IMR-90 (cell line): ENCODE results near the gene CD9. TPM values are rescaled to one million over a fixed set of nuclear protein-coding genes. Genes with fewer than 3 reads are reported as not detected.

ENCODE experiments used
- ATAC-seq: fragments of 200-7000 bp; cut with Tn5 transposase; 2 replicates; pipeline ENCODE4 v1.9.1; 2020; ENCODE audit warnings: low read depth, mild to moderate bottlenecking, moderate library complexity
- BruUV-seq: library from RNA; stranded (reverse); fragments of 400-500 nt; replicated peaks from 2 replicates; lab custom pipeline; 2021; lab: Mats Ljungman, UMichigan
- CTCF ChIA-PET: fragments of 300-600 bp; formaldehyde crosslinking; extraction: SDS; loops from one replicate; lab custom pipeline; 2021; ENCODE audit warnings: antibody characterized with exemption; lab: Yijun Ruan, JAX
- POLR2A ChIA-PET: fragments of 300-600 bp; sonication (Branson Sonifier 250); formaldehyde crosslinking; loops from one replicate; lab custom pipeline; 2022; ENCODE audit warnings: antibody characterized with exemption; ENCODE audit not compliant: unreplicated experiment; lab: Charles Lee
- DNase-seq: peaks from one replicate; pipeline ENCODE4 v3.0.0; 2013
- H2AFZ ChIP-seq: replicated peaks from 2 replicates; pipeline ENCODE3; 2013; ENCODE audit warnings: low read length, mild to moderate bottlenecking; ENCODE audit not compliant: poor library complexity
- H2AK5ac ChIP-seq: 2 replicates; pipeline ENCODE4 v1.6.1; 2013; ENCODE audit warnings: low read depth, low read length, inconsistent platforms
- H2AK9ac ChIP-seq: replicated peaks from 2 replicates; pipeline ENCODE3; 2013; ENCODE audit warnings: mild to moderate bottlenecking, low read depth, low read length, moderate library complexity; ENCODE audit not compliant: poor library complexity
- H2BK120ac ChIP-seq: 2 replicates; pipeline ENCODE4 v1.6.1; 2013; ENCODE audit warnings: low read depth, low read length, inconsistent platforms
- H2BK15ac ChIP-seq: 3 replicates; pipeline ENCODE4 v1.6.1; 2013; ENCODE audit warnings: low read depth, low read length, inconsistent platforms
- H2BK20ac ChIP-seq: 2 replicates; pipeline ENCODE4 v1.6.1; 2013; ENCODE audit warnings: low read depth, mild to moderate bottlenecking, inconsistent platforms, low read length, moderate library complexity
- H2BK5ac ChIP-seq: 2 replicates; pipeline ENCODE4 v1.6.1; 2013; ENCODE audit warnings: mild to moderate bottlenecking, low read depth, low read length, inconsistent platforms; ENCODE audit not compliant: poor library complexity, severe bottlenecking
- H3K14ac ChIP-seq: replicated peaks from 2 replicates; pipeline ENCODE4 v1.6.1; 2013; ENCODE audit warnings: low read depth, low read length, inconsistent platforms
- H3K18ac ChIP-seq: 2 replicates; pipeline ENCODE4 v1.6.1; 2013; ENCODE audit warnings: low read depth, low read length, control low read depth
- H3K23ac ChIP-seq: 2 replicates; pipeline ENCODE4 v1.6.1; 2013; ENCODE audit warnings: low read depth, low read length, inconsistent platforms
- H3K27ac ChIP-seq: 2 replicates; pipeline ENCODE4 v1.5.1; 2013; ENCODE audit warnings: mild to moderate bottlenecking, control low read depth, low read length; ENCODE audit not compliant: insufficient read depth
- H3K27me3 ChIP-seq: 2 replicates; pipeline ENCODE4 v1.6.1; 2013; ENCODE audit warnings: low read length; ENCODE audit not compliant: control insufficient read depth, insufficient read depth
- H3K36me3 ChIP-seq: 2 replicates; pipeline ENCODE4 v1.6.1; 2013; ENCODE audit warnings: low read length, mixed read lengths; ENCODE audit not compliant: control insufficient read depth, insufficient read depth
- H3K4ac ChIP-seq: 2 replicates; pipeline ENCODE4 v1.6.1; 2013; ENCODE audit warnings: low read depth, low read length, inconsistent platforms
- H3K4me1 ChIP-seq: 2 replicates; pipeline ENCODE4 v1.6.1; 2013; ENCODE audit warnings: low read length, mixed read lengths; ENCODE audit not compliant: control insufficient read depth, insufficient read depth
- H3K4me2 ChIP-seq: 2 replicates; pipeline ENCODE4 v1.6.1; 2013; ENCODE audit warnings: low read depth, mild to moderate bottlenecking, control low read depth, low read length, moderate library complexity
- H3K4me3 ChIP-seq: 2 replicates; pipeline ENCODE4 v1.5.1; 2013; ENCODE audit warnings: low read depth, mild to moderate bottlenecking, control low read depth, low read length, moderate library complexity; ENCODE audit not compliant: insufficient read depth
- H3K56ac ChIP-seq: 2 replicates; pipeline ENCODE4 v1.6.1; 2013; ENCODE audit warnings: low read length, inconsistent platforms; ENCODE audit not compliant: insufficient read depth; ENCODE audit errors: extremely low read depth
- H3K79me1 ChIP-seq, 2 experiments: 2 replicates each; pipeline ENCODE4 v1.6.1; 2013; ENCODE audit warnings: low read length in 2 of 2, inconsistent platforms in 1 of 2, low read depth in 1 of 2
- H3K9ac ChIP-seq: 2 replicates; pipeline ENCODE4 v1.6.1; 2013; ENCODE audit warnings: low read depth, low read length, control low read depth
- H3K9me1 ChIP-seq: 2 replicates; pipeline ENCODE4 v1.6.1; 2013; ENCODE audit warnings: low read length, inconsistent platforms; ENCODE audit not compliant: insufficient read depth
- H3K9me3 ChIP-seq: 2 replicates; pipeline ENCODE4 v1.6.1; 2013; ENCODE audit warnings: low read length; ENCODE audit not compliant: control insufficient read depth, insufficient read depth
- H4K20me1 ChIP-seq: 2 replicates; pipeline ENCODE4 v1.6.1; 2013; ENCODE audit warnings: low read length, inconsistent platforms; ENCODE audit not compliant: insufficient read depth
- H4K5ac ChIP-seq: 2 replicates; pipeline ENCODE4 v1.6.1; 2013; ENCODE audit warnings: mild to moderate bottlenecking, low read depth, low read length, control low read depth
- H4K8ac ChIP-seq, 2 experiments: 2 replicates each; pipeline ENCODE4 v1.6.1; 2013; ENCODE audit warnings: low read depth in 2 of 2, low read length in 2 of 2, control low read depth in 1 of 2, inconsistent platforms in 1 of 2
- H4K91ac ChIP-seq: 2 replicates; pipeline ENCODE4 v1.6.1; 2013; ENCODE audit warnings: low read depth, low read length, inconsistent platforms; ENCODE audit not compliant: insufficient read depth
- BHLHE40 ChIP-seq: fragments of 150-350 bp; IDR thresholded peaks from 2 replicates; pipeline ENCODE4 v1.6.1; 2016; ENCODE audit warnings: mild to moderate bottlenecking, low read depth, low read length
- CEBPB ChIP-seq: IDR thresholded peaks from 2 replicates; pipeline ENCODE4 v1.6.1; 2012; ENCODE audit warnings: low read depth, low read length, improper control_type of control experiment
- CHD1 ChIP-seq: IDR thresholded peaks from 2 replicates; pipeline ENCODE4 v1.6.1; 2012; ENCODE audit warnings: low read depth, low read length, improper control_type of control experiment
- CTCF ChIP-seq: conservative IDR thresholded peaks from 2 replicates; pipeline ENCODE4 v1.5.1; 2012; ENCODE audit warnings: mild to moderate bottlenecking, low read depth, low read length, improper control_type of control experiment
- ELK1 ChIP-seq: fragments of 150-350 bp; IDR thresholded peaks from 2 replicates; pipeline ENCODE4 v1.6.1; 2016; ENCODE audit warnings: low read depth, mild to moderate bottlenecking, low read length, moderate library complexity, borderline replicate concordance
- FOS ChIP-seq: fragments of 150-350 bp; IDR thresholded peaks from 2 replicates; pipeline ENCODE4 v1.6.1; 2016; ENCODE audit warnings: low read depth, low read length
- MAFK ChIP-seq: IDR thresholded peaks from 2 replicates; pipeline ENCODE4 v1.6.1; 2012; ENCODE audit warnings: low read depth, low read length, improper control_type of control experiment
- MAZ ChIP-seq: IDR thresholded peaks from 2 replicates; pipeline ENCODE4 v1.6.1; 2012; ENCODE audit warnings: low read depth, mild to moderate bottlenecking, low read length, improper control_type of control experiment, moderate library complexity, borderline replicate concordance
- NFE2L2 ChIP-seq: fragments of 150-350 bp; IDR thresholded peaks from 2 replicates; pipeline ENCODE4 v1.6.1; 2016; ENCODE audit warnings: low read depth, mild to moderate bottlenecking, low read length
- POLR2A ChIP-seq: IDR thresholded peaks from 2 replicates; pipeline ENCODE4 v1.6.1; 2012; ENCODE audit warnings: mild to moderate bottlenecking, low read depth, low read length
- RAD21 ChIP-seq: IDR thresholded peaks from 2 replicates; pipeline ENCODE4 v1.6.1; 2012; ENCODE audit warnings: low read length, improper control_type of control experiment
- RCOR1 ChIP-seq: IDR thresholded peaks from 2 replicates; pipeline ENCODE4 v1.6.1; 2012; ENCODE audit warnings: mild to moderate bottlenecking, low read length, improper control_type of control experiment; ENCODE audit not compliant: insufficient replicate concordance
- RFX5 ChIP-seq: IDR thresholded peaks from 2 replicates; pipeline ENCODE4 v1.8.0; 2012; ENCODE audit warnings: low read depth, mild to moderate bottlenecking, low read length, moderate library complexity
- WGBS, 2 experiments: methylation state at CpG; one replicate each; pipeline versions ENCODE4 v1.1.5 to v1.1.7; 2013; ENCODE audit warnings: missing lambda C conversion rate in 2 of 2; ENCODE audit not compliant: insufficient read length in 1 of 2; ENCODE audit errors: extremely low coverage in 2 of 2; 5-methylcytosine and 5-hydroxymethylcytosine counted together
- dilution Hi-C: fragments of 300-500 bp; cut with HindIII; formaldehyde crosslinking; loops from one replicate; pipeline ENCODE4 v1.14.3; 2018; ENCODE audit warnings: low sequenced_read_pairs; ENCODE audit not compliant: unreplicated experiment
- in situ Hi-C: fragments of 300-500 bp; cut with MboI; formaldehyde crosslinking; loops from 3 replicates; pipeline ENCODE4 v1.14.3; 2019; ENCODE audit warnings: low sequenced_read_pairs, inconsistent platforms, mixed read lengths
- intact Hi-C: fragments of 100-400 bp; cut with micrococcal nuclease; formaldehyde crosslinking; loops from 2 replicates; pipeline ENCODE4 v1.10.0; 2022
- polyA plus RNA-seq, 3 experiments: library from polyadenylated mRNA; depleted of rRNA; stranded (reverse); fragments of >200 nt; gene quantifications; 2 replicates each; pipeline ENCODE4 v1.2.3, GENCODE V29; 2012; ENCODE audit warnings: low replicate concordance in 1 of 3
- total RNA-seq: library from RNA; depleted of rRNA; stranded (reverse); fragments of >200 nt; gene quantifications from 2 replicates; pipeline ENCODE4 v1.2.3, GENCODE V29; 2012

The CD9 gene
- total and polyA plus RNA-seq, 2 of the 4 experiments (the other 2 are of a cell fraction) = 48.8 to 70.9 TPM

GRCh38 chr12:6166808-6167207 lies 33.4 kb upstream of the CD9 start:
- intact Hi-C loops (no loop called here), in situ Hi-C loops (no loop called here), dilution Hi-C loops (no loop called here)
- Histone ChIP-seq H3K56ac (peak overlapping the region; percentile 95), H3K79me1 (no peaks in the 10 kb centered on the region), H3K36me3 (no peaks in the 10 kb centered on the region), H3K27me3 (no peaks in the 10 kb centered on the region), H3K27ac (peak overlapping the region; percentile 88), H2BK5ac (peak overlapping the region; percentile 99), H3K9me1 (peaks cover 7% of the 10 kb centered on the region; the same call in 1 of the 2 replicates), H3K4me1 (peaks cover 9% of the 10 kb centered on the region), H3K14ac (peak overlapping the region; percentile 94), H3K9me3 (no peaks in the 10 kb centered on the region), H3K9ac (peak overlapping the region; percentile 24; the same call in 1 of the 2 replicates), H4K8ac (peak overlapping the region; percentile 82 to 98), H3K18ac (peak overlapping the region; percentile 94), H2BK120ac (peak overlapping the region; percentile 98), H4K20me1 (0 out of 2 replicates have a peak, but pooled peaks cover 4% of the 10 kb centered on the region), H3K4me3 (no peak overlapping the region), H2AK9ac (peak overlapping the region; percentile 85), H2BK20ac (peak overlapping the region; percentile 98), H4K5ac (peak overlapping the region; percentile 90), H2AFZ (peak overlapping the region; percentile 73), H2AK5ac (peak overlapping the region; percentile 78), H3K23ac (peak overlapping the region; percentile 88; the same call in 1 of the 2 replicates), H3K4me2 (peak overlapping the region; percentile 36), H2BK15ac (peak overlapping the region; percentile 90; the same call in 2 of the 3 replicates), H3K4ac (peak overlapping the region; percentile 97), H4K91ac (peak overlapping the region; percentile 97)
- ChIA-PET CTCF (interaction anchor here (1.5 kb wide), 1 partner anchor 112 kb away, joined by 3 read pairs; no protein-coding TSS in a partner anchor), POLR2A (no interaction called here)
- no CpG with 5 or more reads among the region's 6 CpGs for WGBS, 2 experiments
- no peak for ATAC-seq
- TF ChIP-seq FOS (no peak), RCOR1 (no peak), RFX5 (no peak), ELK1 (no peak), MAZ (no peak), RAD21 (no peak), CTCF (no peak), CEBPB (no peak), MAFK (no peak), CHD1 (no peak), NFE2L2 (no peak), BHLHE40 (no peak), POLR2A (no peak)
- DNase-seq = no peak
- no TSS peak for BruUV-seq
